GM03348 (cell line): ENCODE results near the gene GOLGA3.
"Not testable (repeated sequence)": the region's sequence is repeated elsewhere in the genome, so short reads cannot be mapped to it uniquely, and the experiment has no call there.

Experiments
- DNase-seq: peaks from one replicate; pipeline ENCODE4 v3.0.0; 2012; ENCODE audit warnings: low spot score

The GOLGA3 gene

GRCh38 chr12:132828706-132829534 is at the start of gene GOLGA3:
Gene GOLGA3, minus strand, starts transcription at chr12:132828869. Its CDS starts 6,741 bp downstream, at chr12:132822128.
- DNase-seq: peak; percentile 99

DNA sequence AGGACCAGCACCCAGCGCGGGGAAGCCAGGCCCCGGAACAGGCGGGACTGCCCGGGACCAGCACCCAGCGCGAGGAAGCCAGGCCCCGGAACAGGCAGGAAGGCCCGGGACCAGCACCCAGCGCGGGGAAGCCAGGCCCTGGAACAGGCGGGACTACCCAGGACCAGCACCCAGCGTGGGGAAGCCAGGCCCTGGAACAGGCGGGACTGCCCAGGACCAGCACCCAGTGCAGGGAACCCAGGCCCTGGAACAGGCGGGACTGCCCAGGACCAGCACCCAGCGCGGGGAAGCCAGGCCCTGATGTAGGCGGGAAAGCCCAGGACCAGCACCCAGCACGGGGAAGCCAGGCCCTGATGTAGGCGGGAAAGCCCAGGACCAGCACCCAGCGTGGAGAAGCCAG is 46.0 kb upstream of the GOLGA3 start:
- DNase-seq: not testable (repeated sequence)

DNA sequence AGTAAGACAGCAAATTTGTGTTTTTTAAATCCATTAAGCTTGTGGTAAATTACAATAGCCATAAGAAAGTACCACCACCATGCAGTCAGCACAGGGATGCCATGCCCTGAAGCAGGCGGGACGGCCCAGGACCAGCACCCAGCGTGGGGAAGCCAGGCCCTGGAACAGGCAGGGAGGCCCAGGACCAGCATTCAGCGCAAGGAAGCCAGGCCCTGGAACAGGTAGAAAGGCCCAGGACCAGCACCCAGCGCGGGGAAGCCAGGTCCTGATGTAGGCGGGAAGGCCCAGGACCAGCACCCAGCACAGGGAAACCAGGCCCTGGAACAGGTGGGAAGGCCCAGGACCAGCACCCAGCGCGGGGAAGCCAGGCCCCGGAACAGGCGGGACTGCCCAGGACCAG is 45.5 kb upstream of the GOLGA3 start:
- no peak for DNase-seq

DNA sequence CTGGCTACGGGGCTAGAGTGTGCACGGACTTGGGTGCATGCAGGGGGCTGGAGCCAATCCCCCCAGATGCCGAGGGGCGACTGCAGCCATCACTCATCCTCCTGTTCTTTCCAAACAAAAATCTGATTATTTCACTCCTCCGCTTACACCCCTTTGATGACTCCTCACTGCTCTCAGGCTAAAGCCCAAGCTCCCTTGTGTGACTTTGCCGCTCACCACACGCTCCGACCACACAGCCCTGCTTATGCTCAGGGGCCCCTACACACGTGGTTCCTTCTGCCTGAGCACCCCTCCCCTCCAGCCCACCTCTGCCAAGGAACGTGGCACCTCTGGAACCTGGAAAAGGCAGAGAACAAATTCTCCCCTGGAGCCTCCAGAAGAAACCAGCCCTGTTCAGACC is 45.1 kb upstream of the GOLGA3 start:
- no peak for DNase-seq

GRCh38 chr12:132872975-132873421 is 44.3 kb upstream of the GOLGA3 start:
- no peak for DNase-seq

DNA sequence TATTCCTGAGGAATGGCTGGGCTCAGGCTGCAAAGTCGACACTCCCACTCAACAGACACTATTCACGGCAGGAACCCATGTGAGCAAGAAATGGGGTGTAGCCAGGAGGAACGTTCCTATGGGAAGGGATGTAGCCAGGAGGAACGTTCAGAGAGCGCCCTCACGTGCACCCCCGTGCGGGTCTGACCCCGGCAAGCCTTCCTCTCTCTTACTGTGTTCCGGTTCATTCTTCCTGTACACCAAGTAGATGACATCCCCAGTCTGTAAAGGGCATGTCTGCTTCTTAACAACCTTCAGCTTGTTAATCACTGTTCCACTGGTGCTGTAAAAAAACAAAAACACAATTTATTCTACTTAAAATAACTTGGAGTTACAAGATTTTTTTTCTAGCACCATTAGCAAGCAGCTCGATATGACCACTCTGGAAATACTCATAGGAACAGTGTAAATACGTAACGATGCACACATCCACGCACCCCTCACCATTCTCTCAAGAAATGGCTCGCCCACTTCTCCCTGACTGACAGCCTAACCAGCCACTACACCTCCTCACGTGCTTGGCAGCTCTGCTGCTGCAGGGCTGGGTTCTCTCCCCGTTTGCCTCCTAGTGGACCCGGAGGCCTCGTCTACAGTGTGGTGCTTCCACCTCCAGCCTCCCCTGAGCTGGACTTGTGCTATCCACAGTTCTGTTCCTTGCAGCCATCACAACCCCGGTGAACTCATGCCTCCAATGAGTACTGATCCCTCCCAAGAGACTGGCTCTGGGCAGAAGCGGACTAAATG is 43.6 kb upstream of the GOLGA3 start:
- no peak for DNase-seq

GRCh38 chr12:132869551-132869950 is 40.9 kb upstream of the GOLGA3 start:
- no peak for DNase-seq

- DNase-seq: no peak
Observed at GRCh38 chr12:132866251-132866828, 37.7 kb upstream of the GOLGA3 start.

- DNase-seq: no peak
Observed at GRCh38 chr12:132861558-132861957, 32.9 kb upstream of the GOLGA3 start.

DNA sequence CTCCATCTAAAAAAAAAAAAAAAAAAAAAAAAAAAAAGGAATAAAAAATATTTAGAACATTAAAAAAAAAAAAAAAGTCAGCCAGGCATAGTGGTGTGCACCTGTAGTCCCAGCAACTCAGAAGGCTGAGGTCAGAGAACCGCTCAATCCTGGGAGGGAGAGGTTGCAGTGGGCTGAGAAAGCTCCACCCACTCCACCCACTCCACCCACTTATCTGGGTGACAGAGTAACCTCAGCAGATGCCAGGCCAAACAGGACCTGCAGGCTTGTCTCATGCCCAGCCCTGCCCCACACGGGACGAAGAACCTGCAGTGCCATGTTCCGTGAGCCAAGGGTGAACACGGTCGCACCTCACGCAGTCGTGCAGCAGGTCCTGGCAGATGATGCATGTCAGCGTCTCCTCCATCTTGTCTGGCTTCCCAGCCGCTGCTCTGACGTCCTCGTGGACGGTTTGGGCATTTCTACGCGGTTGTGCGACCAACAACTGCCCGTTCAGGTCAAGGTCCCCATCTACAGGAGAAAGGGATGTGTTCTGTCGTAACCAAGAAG is 30.1 kb upstream of the GOLGA3 start:
- DNase-seq: no peak

GRCh38 chr12:132857019-132857418 is 28.4 kb upstream of the GOLGA3 start:
- DNase-seq: not testable (repeated sequence)

GRCh38 chr12:132856581-132856980 is 27.9 kb upstream of the GOLGA3 start:
- no peak for DNase-seq

GRCh38 chr12:132855211-132855610 is 26.5 kb upstream of the GOLGA3 start:
- not testable (repeated sequence) for DNase-seq

- no peak for DNase-seq
Observed at GRCh38 chr12:132853285-132854092, 24.8 kb upstream of the GOLGA3 start.

GRCh38 chr12:132852496-132852895 is 23.8 kb upstream of the GOLGA3 start:
- DNase-seq: no peak

- DNase-seq: no peak
Observed at GRCh38 chr12:132851465-132851864, 22.8 kb upstream of the GOLGA3 start.

- no peak for DNase-seq
Observed at GRCh38 chr12:132850291-132850690, 21.6 kb upstream of the GOLGA3 start.

DNA sequence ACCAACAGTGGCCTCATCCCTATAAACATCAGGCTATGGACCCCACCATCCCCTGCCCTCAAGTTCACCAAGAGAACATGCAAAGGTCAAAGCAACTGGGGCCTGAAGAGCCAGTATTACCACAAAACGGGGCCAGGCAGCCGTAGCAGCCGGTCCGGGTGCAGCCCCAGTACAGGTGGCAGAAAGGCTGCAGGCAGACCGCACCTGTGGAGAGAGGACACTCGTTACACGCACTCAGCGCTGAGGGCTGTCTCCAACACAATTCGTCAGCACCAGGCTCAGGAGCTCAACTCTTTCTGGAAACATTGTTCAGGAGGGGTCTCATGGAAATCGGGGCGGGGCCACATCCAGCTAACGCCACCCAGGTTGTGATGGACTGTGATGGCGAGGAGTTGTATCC is 19.9 kb upstream of the GOLGA3 start:
- no peak for DNase-seq

GRCh38 chr12:132847363-132848356 is 19.0 kb upstream of the GOLGA3 start:
- DNase-seq: no peak

GRCh38 chr12:132844681-132845080 is 16.0 kb upstream of the GOLGA3 start:
- DNase-seq: not testable (repeated sequence)
